Pons (tissue), 1 donor: ENCODE data around the gene SRSF9.
"Not testable (repeated sequence)": the region's sequence is repeated elsewhere in the genome, so short reads cannot be mapped to it uniquely, and the experiment has no call there.

Experiments used
- DNase-seq: peaks from one replicate; pipeline ENCODE4 v3.0.0-alpha.2; 2016; ENCODE audit warnings: low spot score

Gene SRSF9

GRCh38 chr12:120469450-120470149 lies at the start of gene SRSF9:
SRSF9 (minus strand) TSS chr12:120469748; CDS start chr12:120469609, 139 bp downstream.
- peak; percentile 97 for DNase-seq

DNA sequence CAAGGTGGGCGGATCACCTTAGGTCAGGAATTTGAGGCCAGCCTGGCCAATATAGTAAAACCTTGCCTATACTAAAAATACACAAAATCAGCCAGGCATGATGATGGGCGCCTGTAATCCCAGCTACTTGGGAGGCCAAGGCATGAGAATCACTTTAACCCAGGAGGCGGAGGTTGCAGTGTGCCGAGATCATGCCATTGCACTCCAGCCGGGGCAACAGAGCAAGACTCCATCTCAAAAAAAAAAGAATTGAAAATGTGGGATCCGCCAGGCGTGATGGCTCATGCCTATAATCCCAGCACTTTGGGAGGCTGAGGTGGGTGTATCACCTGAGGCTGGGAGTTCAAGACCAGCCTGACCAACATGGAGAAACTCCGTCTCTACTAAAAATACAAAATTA lies 49.8 kb upstream of the SRSF9 start:
- DNase-seq = not testable (repeated sequence)

- DNase-seq = peak; percentile 89
These were observed 45.9 kb upstream of the SRSF9 start for GRCh38 chr12:120515496-120515895.

- peak; percentile 97 for DNase-seq
These were observed 44.5 kb upstream of the SRSF9 start for GRCh38 chr12:120514002-120514401.

- DNase-seq = no peak
These were observed 39.0 kb upstream of the SRSF9 start for GRCh38 chr12:120508537-120508936.

DNA sequence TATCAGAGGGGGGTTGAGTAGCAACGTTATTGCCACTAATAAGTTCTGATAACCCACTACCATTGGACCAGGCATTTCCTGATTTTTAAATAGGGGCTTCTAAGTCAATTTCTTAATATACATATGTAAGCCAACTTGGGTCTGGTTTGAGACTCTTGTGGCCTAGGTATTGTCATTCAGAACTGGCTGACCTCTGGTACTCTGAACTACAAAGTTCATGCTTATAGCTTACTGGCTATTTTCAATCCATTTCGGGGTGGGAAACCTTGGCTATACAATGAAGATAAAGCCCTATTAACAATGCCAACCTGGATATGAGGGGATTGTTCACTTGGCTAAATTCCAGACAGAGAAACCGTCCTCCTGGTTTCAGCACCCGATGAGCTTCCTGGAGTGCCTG lies 35.0 kb upstream of the SRSF9 start:
- no peak for DNase-seq

- no peak for DNase-seq
These were observed 31.0 kb upstream of the SRSF9 start for GRCh38 chr12:120500581-120500980.

DNA sequence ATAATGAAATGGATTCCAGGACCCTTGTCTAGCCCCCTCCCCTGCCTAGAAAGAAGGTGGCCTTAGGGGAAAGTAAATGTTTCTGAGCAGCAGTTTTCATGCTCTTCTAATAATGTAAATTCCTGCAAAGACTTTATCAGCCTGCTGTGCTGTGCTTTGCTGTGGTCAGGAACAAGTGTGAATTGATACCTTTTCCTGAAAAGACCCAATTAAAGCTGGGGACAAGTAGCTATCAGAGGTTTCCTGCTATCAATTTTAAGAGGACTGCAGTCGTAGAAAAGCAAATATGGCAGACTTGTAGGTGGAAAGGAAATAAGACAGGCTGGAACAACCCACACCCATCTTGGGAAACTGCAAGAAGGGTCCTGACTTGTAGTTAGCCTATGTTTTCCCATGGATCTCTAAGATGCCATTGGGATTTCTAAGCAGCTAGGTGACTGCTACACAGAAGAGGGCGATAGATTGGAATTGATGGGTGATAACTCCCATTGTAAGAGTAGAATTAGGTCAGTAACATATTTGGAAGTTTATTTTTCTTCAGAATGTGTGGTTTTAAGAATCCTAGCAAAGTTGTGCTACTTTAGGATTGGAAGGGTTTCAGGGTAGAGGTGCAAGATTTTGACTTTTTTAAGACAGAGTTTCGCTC lies 29.4 kb upstream of the SRSF9 start:
- DNase-seq = no peak

- DNase-seq = no peak
These were observed 28.1 kb upstream of the SRSF9 start for GRCh38 chr12:120497524-120498150.

GRCh38 chr12:120496413-120497340 lies 27.1 kb upstream of the SRSF9 start:
- DNase-seq = peak; percentile 82

DNA sequence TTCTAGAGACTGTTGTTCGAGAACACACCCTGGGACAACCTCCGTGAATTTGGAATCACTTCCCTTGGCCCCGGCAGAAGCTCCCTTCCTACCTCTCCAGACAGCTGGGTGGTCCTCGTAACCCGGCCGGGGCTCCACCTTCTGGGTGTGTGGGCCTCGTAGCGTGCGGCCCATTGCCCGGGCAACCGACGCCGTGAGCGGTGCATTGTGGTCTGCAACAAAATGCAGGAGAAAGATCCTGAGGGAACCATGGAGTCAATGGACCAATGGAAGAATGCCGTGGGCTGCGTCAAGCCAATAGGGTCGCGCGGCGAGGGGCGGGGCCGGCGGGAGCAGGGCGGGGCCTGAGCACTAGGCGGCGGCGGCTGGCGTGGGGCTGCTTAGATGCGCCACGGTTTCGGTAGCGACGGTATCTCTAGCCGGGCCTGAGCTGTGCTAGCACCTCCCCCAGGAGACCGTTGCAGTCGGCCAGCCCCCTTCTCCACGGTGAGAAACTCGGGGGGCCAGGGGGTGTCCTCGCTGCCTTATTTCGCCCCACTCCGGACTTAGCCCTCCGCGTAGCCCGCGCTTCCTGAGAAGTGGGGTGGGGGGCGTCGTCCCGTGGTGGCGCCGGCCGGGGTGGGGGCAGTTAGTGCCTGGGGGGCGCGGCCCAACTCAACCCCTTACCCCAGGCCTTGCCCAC lies 26.3 kb upstream of the SRSF9 start, which contains the start of gene DYNLL1:
Gene DYNLL1, plus strand, starts transcription at position 383 of the 682 bp plus-strand sequence. CDS start 309 bp downstream, outside the sequence.
- DNase-seq = peak; percentile 92

- no peak for DNase-seq
These were observed 25.7 kb upstream of the SRSF9 start for GRCh38 chr12:120495186-120495730.

DNA sequence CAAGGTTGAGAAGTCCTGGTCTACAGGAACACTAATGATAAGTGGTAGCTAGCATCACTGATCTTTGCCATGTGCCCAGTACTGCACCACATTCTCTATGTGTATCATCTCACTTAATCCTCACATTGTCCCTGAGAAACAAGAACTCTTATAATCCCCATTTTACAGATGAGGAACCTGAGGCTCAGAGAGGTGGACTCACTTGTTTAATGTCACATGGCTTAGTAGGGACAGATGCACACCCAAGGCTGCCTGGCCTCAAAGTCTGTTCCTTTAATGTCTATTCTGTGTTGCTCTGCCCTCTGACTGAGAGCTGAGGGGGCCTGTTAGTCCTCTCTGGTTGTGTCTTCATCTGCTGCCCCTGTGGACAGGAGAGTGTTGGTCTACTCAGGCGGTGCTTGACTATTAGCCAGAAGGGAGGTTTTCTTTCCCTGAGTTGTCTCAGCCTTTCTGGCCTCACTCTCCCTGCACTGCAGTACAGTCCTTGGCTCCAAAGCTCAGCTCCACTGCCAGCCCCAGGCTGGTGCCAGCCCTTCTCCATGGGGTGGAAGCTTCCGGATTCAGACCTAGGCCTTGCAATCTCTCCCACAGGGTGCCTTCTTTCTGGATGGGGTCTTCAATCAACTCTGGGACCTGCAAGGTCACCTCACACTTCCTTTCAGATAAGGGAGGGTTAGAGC lies 21.4 kb upstream of the SRSF9 start:
- peak; percentile 40 for DNase-seq

DNA sequence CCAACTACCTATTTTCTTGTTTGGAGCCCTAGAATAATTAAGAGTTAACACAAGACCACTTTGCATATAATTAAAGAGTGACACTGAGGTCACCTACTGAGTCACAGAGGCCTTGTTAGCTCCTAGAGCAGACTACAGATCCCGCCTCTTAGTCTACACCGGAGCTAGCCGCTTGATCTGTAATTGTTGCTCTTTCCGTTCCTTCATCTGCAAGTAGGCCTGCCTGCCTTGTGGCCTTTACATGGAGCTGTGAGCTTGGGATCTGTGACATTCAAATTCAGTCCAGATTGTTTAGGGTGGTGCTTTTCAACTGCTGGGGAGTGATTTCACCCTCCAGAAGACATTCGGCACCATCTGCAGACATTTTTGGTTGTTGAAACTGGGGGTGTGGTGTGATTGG lies 20.8 kb upstream of the SRSF9 start:
- DNase-seq = no peak

- DNase-seq = no peak
These were observed 19.5 kb upstream of the SRSF9 start for GRCh38 chr12:120489018-120489417.

- no peak for DNase-seq
These were observed 18.6 kb upstream of the SRSF9 start for GRCh38 chr12:120488057-120488640.

DNA sequence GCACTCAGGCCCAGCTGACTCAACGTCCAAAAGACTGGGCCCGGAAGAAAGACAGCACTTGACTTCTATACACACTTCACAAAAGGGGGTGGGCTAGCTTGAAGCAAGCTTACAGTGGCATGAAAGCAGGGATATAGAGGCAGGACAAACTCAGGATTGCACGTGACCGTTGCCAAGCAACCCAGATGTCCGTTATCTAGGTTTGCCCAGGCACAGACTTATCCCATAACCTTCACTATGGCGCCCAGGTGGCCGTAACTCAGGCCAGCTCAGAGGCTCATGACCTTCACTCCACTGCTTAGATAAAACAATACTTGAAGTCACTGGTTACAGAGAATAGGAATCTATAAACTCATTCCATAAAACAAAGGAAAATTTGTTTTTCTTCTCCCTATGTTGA lies 18.0 kb upstream of the SRSF9 start:
- DNase-seq = not testable (repeated sequence)

- DNase-seq = no peak
These were observed 16.7 kb upstream of the SRSF9 start for GRCh38 chr12:120485961-120486881.

DNA sequence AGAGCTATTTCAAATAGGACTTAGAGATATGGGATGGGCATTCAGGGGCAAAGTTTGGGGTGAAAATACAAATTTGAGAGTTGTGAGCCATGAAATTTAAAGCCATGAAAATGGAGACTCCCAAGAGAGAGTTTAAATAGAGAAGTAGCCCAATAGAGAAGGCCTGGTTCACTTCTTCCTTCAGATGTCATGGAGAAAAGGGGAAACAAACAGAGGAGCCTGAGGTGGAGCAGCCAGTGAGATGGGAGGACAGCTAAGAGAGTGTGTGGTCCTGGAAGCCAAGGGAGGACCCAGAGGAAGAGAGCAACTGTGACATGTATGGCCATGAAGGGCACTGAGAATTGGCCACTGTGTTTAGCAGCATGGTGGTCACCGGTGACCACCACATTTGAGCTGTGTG lies 14.1 kb upstream of the SRSF9 start:
- DNase-seq = no peak
